Measurements from ENCODE around the gene FASTKD3.
A peak's percentile ranks its signal among the peaks of the same experiment; 100 is the strongest.

FASTKD3 gene

DNA sequence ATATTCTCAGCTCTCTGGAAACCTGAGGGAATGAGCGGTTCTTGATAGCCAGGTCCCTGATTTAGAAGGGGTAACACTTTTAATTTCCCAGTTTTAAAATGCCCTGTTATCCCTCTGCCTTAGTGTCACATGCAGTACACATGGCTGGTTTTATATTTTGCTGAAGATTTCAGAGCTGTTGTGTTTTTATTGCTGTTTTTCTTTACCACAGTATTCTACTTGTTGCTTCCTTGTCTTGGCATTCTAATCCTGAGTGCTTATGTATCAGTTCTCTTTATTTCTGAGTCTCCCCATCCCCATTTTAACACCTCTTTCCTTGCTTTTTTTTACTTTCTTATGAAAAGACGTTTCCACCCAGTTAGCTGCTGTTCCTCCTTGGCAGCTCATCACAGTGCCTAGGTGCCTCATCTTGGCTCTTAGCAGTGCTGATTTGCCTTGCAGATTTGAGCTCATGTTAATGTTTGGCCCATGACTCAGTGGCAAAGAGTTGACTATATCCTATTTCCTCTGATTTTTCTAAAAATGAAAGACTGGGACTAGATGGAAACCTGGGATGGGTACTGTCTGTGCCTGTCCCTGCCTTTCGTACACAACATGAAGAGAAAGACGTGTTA, 3.8 kb upstream of the FASTKD3 start:
- no peak overlapping the region for H3K4me3 ChIP-seq (ENCODE audit: control insufficient read depth, low read depth, low read length)
- TF ChIP-seq, protein P1, sequence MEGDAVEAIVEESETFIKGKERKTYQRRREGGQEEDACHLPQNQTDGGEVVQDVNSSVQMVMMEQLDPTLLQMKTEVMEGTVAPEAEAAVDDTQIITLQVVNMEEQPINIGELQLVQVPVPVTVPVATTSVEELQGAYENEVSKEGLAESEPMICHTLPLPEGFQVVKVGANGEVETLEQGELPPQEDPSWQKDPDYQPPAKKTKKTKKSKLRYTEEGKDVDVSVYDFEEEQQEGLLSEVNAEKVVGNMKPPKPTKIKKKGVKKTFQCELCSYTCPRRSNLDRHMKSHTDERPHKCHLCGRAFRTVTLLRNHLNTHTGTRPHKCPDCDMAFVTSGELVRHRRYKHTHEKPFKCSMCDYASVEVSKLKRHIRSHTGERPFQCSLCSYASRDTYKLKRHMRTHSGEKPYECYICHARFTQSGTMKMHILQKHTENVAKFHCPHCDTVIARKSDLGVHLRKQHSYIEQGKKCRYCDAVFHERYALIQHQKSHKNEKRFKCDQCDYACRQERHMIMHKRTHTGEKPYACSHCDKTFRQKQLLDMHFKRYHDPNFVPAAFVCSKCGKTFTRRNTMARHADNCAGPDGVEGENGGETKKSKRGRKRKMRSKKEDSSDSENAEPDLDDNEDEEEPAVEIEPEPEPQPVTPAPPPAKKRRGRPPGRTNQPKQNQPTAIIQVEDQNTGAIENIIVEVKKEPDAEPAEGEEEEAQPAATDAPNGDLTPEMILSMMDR (IDR thresholded peaks at IDR 0.05; ENCODE audit: control insufficient read depth, insufficient read depth, low read depth, low read length, missing control alignments), result no peak
- DNase-seq (ENCODE audit: low read depth), result no peak

DNA sequence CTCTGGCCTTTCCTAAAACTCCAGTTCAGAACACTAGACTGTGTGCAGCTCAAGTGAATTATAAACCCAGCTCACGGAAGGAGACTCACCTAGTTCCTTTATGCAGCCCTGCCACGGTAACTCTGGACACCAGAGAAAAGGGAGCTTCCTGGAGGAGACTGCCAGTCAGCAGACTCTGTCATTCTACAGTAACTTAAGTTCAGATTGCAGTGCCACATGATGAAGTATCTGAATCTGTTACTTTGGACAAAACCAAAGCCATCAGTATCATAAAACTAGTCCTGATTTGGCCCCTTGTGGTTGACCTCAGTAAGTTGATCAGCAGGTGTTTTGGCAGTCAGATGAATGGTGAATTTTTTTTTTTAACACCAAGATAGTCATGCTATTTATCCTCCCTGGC, 2.8 kb upstream of the FASTKD3 start:
- TF ChIP-seq, protein P1 (IDR thresholded peaks at IDR 0.05; ENCODE audit: control insufficient read depth, insufficient read depth, low read depth, low read length, missing control alignments), result no peak
- DNase-seq (ENCODE audit: low read depth), result no peak

DNA sequence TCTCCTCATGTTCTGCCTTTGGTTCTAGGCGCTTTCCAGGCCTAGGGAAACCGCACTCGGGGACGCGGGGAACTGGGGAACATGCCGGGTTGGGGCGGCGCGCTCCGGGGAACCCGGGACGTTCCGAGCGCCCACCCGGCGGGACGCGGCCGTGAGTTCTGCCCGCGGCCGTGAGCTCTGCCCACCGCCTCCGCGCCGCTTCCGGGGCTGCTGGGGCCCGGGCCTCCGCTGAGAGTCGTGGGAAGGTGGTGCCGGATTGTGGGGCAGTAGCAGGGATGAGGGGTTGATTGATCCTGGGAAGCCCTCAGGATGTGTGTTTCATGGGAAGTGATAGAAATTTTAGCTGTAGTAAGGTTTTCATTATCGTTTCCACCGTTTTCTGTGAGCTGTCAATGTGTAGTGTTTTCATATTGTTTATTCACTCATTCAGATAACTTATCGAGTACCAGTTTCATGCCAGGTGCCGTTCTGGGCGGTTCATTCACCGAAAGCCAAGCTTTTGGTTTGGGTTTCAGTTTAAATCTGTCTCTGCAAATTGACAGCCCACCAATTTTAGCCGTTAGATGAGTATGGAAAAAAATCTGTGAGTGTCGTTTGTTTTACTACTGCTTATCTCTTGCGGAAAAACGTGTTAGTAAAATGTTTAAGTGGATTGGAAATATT, 774 bp upstream of the FASTKD3 start:
- TF ChIP-seq, protein P1 (IDR thresholded peaks at IDR 0.05; ENCODE audit: control insufficient read depth, insufficient read depth, low read depth, low read length, missing control alignments), result no peak
- peak overlapping the region; percentile 86 for H3K4me3 ChIP-seq (ENCODE audit: control insufficient read depth, low read depth, low read length)
- DNase-seq (ENCODE audit: low read depth), result no peak

More for the DNA sequence above, 2.8 kb upstream of the FASTKD3 start:
- H3K4me3 ChIP-seq (ENCODE audit: control insufficient read depth, low read depth, low read length), result no peak overlapping the region

DNA sequence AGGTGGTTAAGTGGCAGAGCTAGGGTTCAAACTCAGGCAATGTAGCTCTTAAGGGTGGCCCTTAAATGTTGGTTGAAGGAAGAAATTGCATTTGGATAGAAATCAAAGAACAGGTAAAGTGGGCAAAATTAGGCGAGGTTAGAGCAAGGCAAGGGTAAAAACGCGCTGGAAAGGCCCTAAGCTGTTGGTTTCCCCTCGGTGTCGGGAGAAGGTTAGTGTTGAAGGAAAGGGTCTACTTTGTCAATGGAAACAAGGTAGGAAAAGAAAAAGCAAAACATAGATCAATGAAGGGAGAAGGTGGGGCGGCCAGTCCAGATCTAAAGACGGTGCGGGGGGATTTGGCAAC, 431 bp downstream of the FASTKD3 start:
- peak overlapping the region; percentile 86 for H3K4me3 ChIP-seq (ENCODE audit: control insufficient read depth, low read depth, low read length)
- TF ChIP-seq, protein P1 (IDR thresholded peaks at IDR 0.05; ENCODE audit: control insufficient read depth, insufficient read depth, low read depth, low read length, missing control alignments), result no peak
- no peak for DNase-seq (ENCODE audit: low read depth)

DNA sequence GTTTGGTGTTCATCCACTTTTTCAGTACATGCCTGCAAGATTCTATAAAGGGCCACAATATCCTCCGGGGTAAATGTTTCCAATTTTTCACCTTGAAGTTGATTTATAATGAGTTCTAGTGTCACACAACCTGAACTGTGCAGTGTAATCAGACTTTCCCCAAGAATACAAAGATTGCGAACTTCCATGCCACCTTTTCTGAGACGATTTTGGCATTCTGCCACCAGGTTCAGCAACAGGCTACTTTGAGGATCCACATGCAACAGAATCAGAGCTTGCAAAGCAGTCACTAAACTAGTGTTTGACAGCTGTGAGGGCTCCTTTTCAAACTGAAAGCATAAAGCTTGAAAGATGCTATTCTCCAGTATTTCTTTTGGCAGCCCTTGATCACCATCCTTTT, 1.6 kb downstream of the FASTKD3 start:
- no peak overlapping the region for H3K4me3 ChIP-seq (ENCODE audit: control insufficient read depth, low read depth, low read length)
- TF ChIP-seq, protein P1 (IDR thresholded peaks at IDR 0.05; ENCODE audit: control insufficient read depth, insufficient read depth, low read depth, low read length, missing control alignments), result no peak
- no peak for DNase-seq (ENCODE audit: low read depth)

DNA sequence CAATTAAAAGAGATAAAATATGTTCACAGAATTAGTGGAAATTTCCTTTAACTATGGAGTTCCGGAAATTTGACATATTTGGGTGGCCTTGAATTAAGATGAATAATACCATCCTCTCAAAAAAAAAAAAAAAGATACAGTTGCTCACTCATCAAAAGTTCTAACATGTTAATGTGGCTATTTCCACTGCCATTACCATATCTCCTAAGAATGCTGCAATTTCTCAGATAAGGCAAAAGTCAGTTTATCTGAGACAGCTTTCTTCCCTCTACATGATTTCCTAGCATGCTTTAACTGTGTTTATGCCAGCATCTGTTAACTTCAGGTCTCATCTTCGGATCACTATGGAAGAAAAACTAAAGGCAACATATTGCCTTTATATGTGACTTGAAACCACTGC, 2.6 kb downstream of the FASTKD3 start:
- no peak for DNase-seq (ENCODE audit: low read depth)
- TF ChIP-seq, protein P1 (IDR thresholded peaks at IDR 0.05; ENCODE audit: control insufficient read depth, insufficient read depth, low read depth, low read length, missing control alignments), result no peak
- no peak overlapping the region for H3K4me3 ChIP-seq (ENCODE audit: control insufficient read depth, low read depth, low read length)
